Activated CD8-positive, alpha-beta T cell treated with anti-CD3 and anti-CD28 coated beads for 36 hours (primary cell): Measurements from ENCODE around the gene VANGL2. TPM values are rescaled to one million over a fixed set of nuclear protein-coding genes. Genes with fewer than 3 reads are reported as not detected.

Source experiments
- ATAC-seq: fragments of 200-7000 bp; cut with Tn5 transposase; one replicate; pipeline ENCODE4 v1.10.0; 2021; ENCODE audit warnings: mild to moderate bottlenecking, moderate library complexity
- CTCF ChIA-PET: fragments of 350-600 bp; sonication (Branson Sonifier 250); formaldehyde crosslinking; loops from one replicate; lab custom pipeline; 2021; ENCODE audit warnings: antibody characterized with exemption; lab: Charles Lee
- POLR2A ChIA-PET: fragments of 350-600 bp; sonication (Branson Sonifier 250); formaldehyde crosslinking; loops from one replicate; lab custom pipeline; 2021; ENCODE audit warnings: antibody characterized with exemption; lab: Charles Lee
- DNase-seq: peaks from one replicate; pipeline ENCODE4 v3.0.0-alpha.2; 2020
- H3K27ac Mint-ChIP-seq: one replicate; pipeline ENCODE4 v1.8.0; 2021; ENCODE audit warnings: mild to moderate bottlenecking, mixed read lengths
- H3K27me3 Mint-ChIP-seq: one replicate; pipeline ENCODE4 v1.8.0; 2021; ENCODE audit warnings: mixed read lengths
- H3K36me3 Mint-ChIP-seq: one replicate; pipeline ENCODE4 v1.8.0; 2021; ENCODE audit warnings: low read depth, mixed read lengths
- H3K4me1 Mint-ChIP-seq: one replicate; pipeline ENCODE4 v1.8.0; 2021; ENCODE audit warnings: low read depth, mixed read lengths
- H3K4me3 Mint-ChIP-seq: one replicate; pipeline ENCODE4 v1.8.0; 2021; ENCODE audit warnings: mild to moderate bottlenecking, moderate library complexity, mixed read lengths
- H3K9me3 Mint-ChIP-seq: one replicate; pipeline ENCODE4 v1.8.0; 2021; ENCODE audit warnings: mixed read lengths
- CTCF ChIP-seq: fragments of 200-600 bp; IDR thresholded peaks from one replicate; pipeline ENCODE4 v1.8.0; 2022; ENCODE audit warnings: antibody characterized with exemption, mild to moderate bottlenecking
- intact Hi-C: fragments of 100-400 bp; cut with micrococcal nuclease; formaldehyde crosslinking; loops from one replicate; pipeline ENCODE4 v1.10.0; 2022
- total RNA-seq, 2 experiments: library from RNA; stranded (reverse); gene quantifications; one replicate each; pipeline ENCODE4 v1.2.3, GENCODE V29; 2021

VANGL2 gene
- total RNA-seq, 2 experiments from 2014 or later, result 0.16 to 0.40 TPM

- ATAC-seq, result no peak
- Mint-ChIP-seq H3K4me1 (peaks cover 63% of the 10 kb centered on the region), H3K4me3 (no peak overlapping the region), H3K9me3 (peaks cover 4% of the 10 kb centered on the region), H3K27me3 (no peaks in the 10 kb centered on the region), H3K36me3 (peaks cover 2% of the 10 kb centered on the region), H3K27ac (peak overlapping the region; percentile 59)
- CTCF ChIA-PET, result interaction anchor here (1.0 to 2.1 kb wide), 2 partner anchors 24 to 27 kb away, joined by 3 to 4 read pairs; no protein-coding TSS in a partner anchor
- no peak for DNase-seq
- POLR2A ChIA-PET, result interaction anchor here (1.5 kb wide), 1 partner anchor 21 kb away, joined by 5 read pairs; no protein-coding TSS in a partner anchor
- no peak for TF ChIP-seq CTCF
- intact Hi-C loops, result no loop called here
Measured at GRCh38 chr1:160446945-160447600, 46.7 kb downstream of the VANGL2 start.

- Mint-ChIP-seq H3K4me1 (peaks cover 65% of the 10 kb centered on the region), H3K36me3 (peaks cover 7% of the 10 kb centered on the region), H3K9me3 (peaks cover 4% of the 10 kb centered on the region), H3K4me3 (no peak overlapping the region), H3K27ac (no peak overlapping the region), H3K27me3 (no peaks in the 10 kb centered on the region)
- ATAC-seq (no peak), DNase-seq (no peak)
- ChIA-PET CTCF (no interaction called here), POLR2A (interaction anchor here (0.6 kb wide), 1 partner anchor 16 kb away, joined by 4 read pairs; no protein-coding TSS in a partner anchor)
- TF ChIP-seq CTCF, result no peak
- intact Hi-C loops, result no loop called here
Measured at GRCh38 chr1:160449494-160449893, 49.1 kb downstream of the VANGL2 start.

- no peaks in the 10 kb centered on the region for H3K27me3 Mint-ChIP-seq
- POLR2A ChIA-PET, result interaction anchor here (0.9 to 1.6 kb wide), 3 partner anchors 9 to 13 kb away, joined by 3 to 5 read pairs (median 4); no protein-coding TSS in a partner anchor
- peaks cover 9% of the 10 kb centered on the region for H3K36me3 Mint-ChIP-seq
- peaks cover 74% of the 10 kb centered on the region for H3K4me1 Mint-ChIP-seq
- ATAC-seq (peak; percentile 43), DNase-seq (no peak)
- peak overlapping the region; percentile 90 for H3K27ac Mint-ChIP-seq
- intact Hi-C loops, result loop anchor here (5.0 kb wide), 1 partner anchor 66 kb away; no protein-coding TSS in a partner anchor
- no peak for TF ChIP-seq CTCF
- H3K9me3 Mint-ChIP-seq, result peaks cover 2% of the 10 kb centered on the region
- peak overlapping the region; percentile 42 for H3K4me3 Mint-ChIP-seq
- CTCF ChIA-PET, result interaction anchor here (0.7 to 1.9 kb wide), 12 partner anchors 9 to 93 kb away, joined by 3 to 7 read pairs (median 4); partner anchors contain the start of gene SLAMF6
Measured at GRCh38 chr1:160451119-160451858, 50.9 kb downstream of the VANGL2 start.

- Mint-ChIP-seq H3K27me3 (no peaks in the 10 kb centered on the region), H3K4me1 (peaks cover 72% of the 10 kb centered on the region), H3K27ac (peak overlapping the region; percentile 90), H3K36me3 (peaks cover 9% of the 10 kb centered on the region), H3K9me3 (peaks cover 2% of the 10 kb centered on the region), H3K4me3 (peak overlapping the region; percentile 42)
- intact Hi-C loops, result loop anchor here (5.0 kb wide), 1 partner anchor 65 kb away; no protein-coding TSS in a partner anchor
- no peak for DNase-seq
- no peak for ATAC-seq
- ChIA-PET CTCF (interaction anchor here (0.7 to 1.9 kb wide), 13 partner anchors 9 to 92 kb away, joined by 3 to 7 read pairs (median 4); partner anchors contain the start of gene SLAMF6), POLR2A (interaction anchor here (0.9 to 1.6 kb wide), 3 partner anchors 9 to 14 kb away, joined by 3 to 5 read pairs (median 4); no protein-coding TSS in a partner anchor)
- TF ChIP-seq CTCF, result no peak
Measured at GRCh38 chr1:160451859-160452232, 51.5 kb downstream of the VANGL2 start.
